DOHH2 (cell line): ENCODE data around the gene LMCD1.

Experiments used
- H3F3A ChIP-seq: fragments of 200-600 bp; sonication (generic), shearing (Covaris generic); 2 replicates; pipeline ENCODE4 v1.6.0; 2016; ENCODE audit warnings: antibody characterized with exemption, mild to moderate bottlenecking; ENCODE audit not compliant: control insufficient read depth, insufficient read depth
- H3K27ac ChIP-seq: fragments of 200-600 bp; sonication (generic); 2 replicates; pipeline ENCODE4 v1.5.1; 2014; ENCODE audit warnings: low read depth, mild to moderate bottlenecking, low read length, moderate library complexity
- H3K27me3 ChIP-seq: fragments of 200-600 bp; sonication (generic); 2 replicates; pipeline ENCODE4 v1.6.1; 2014; ENCODE audit warnings: mild to moderate bottlenecking, low read length, mixed read lengths; ENCODE audit not compliant: control insufficient read depth
- H3K36me3 ChIP-seq: fragments of 200-600 bp; sonication (generic); 2 replicates; pipeline ENCODE4 v1.6.1; 2014; ENCODE audit warnings: mild to moderate bottlenecking, low read length, moderate library complexity, mixed read lengths; ENCODE audit not compliant: control insufficient read depth
- H3K4me1 ChIP-seq: fragments of 200-600 bp; sonication (generic); 2 replicates; pipeline ENCODE4 v1.6.1; 2014; ENCODE audit warnings: mild to moderate bottlenecking, low read length, mixed read lengths; ENCODE audit not compliant: control insufficient read depth
- H3K4me2 ChIP-seq: fragments of 200-600 bp; sonication (generic); 2 replicates; pipeline ENCODE4 v1.6.0; 2014; ENCODE audit warnings: mild to moderate bottlenecking, low read length, moderate library complexity
- H3K4me3 ChIP-seq: fragments of 200-600 bp; sonication (generic); 2 replicates; pipeline ENCODE4 v1.5.1; 2014; ENCODE audit warnings: mild to moderate bottlenecking, low read length, mixed read lengths
- H3K79me2 ChIP-seq: fragments of 200-600 bp; sonication (generic); 2 replicates; pipeline ENCODE4 v1.6.1; 2014; ENCODE audit warnings: mild to moderate bottlenecking, low read length, mixed read lengths; ENCODE audit not compliant: control insufficient read depth
- H3K9me2 ChIP-seq: fragments of 200-600 bp; sonication (generic); replicated peaks from 2 replicates; pipeline ENCODE4 v1.6.1; 2014; ENCODE audit warnings: mild to moderate bottlenecking, low read length, mixed read lengths; ENCODE audit not compliant: control insufficient read depth
- H3K9me3 ChIP-seq: fragments of 200-600 bp; sonication (generic); 2 replicates; pipeline ENCODE4 v1.6.1; 2014; ENCODE audit warnings: antibody characterized with exemption, low read length, mixed read lengths; ENCODE audit not compliant: control insufficient read depth, insufficient read depth
- H4K20me1 ChIP-seq: fragments of 200-600 bp; sonication (generic); 2 replicates; pipeline ENCODE4 v1.6.0; 2014; ENCODE audit warnings: low read depth, mild to moderate bottlenecking, antibody characterized with exemption, low read length, moderate library complexity; ENCODE audit not compliant: control insufficient read depth, insufficient read depth
- CTCF ChIP-seq: fragments of 200-600 bp; sonication (generic); IDR thresholded peaks from one replicate; pipeline ENCODE4 v1.5.1; 2014; ENCODE audit warnings: antibody characterized with exemption, mild to moderate bottlenecking, low read depth, low read length; ENCODE audit not compliant: poor library complexity, severe bottlenecking
- EZH2phosphoT487 ChIP-seq: fragments of 200-600 bp; sonication (generic); IDR thresholded peaks from 2 replicates; pipeline ENCODE4 v1.6.1; 2017; ENCODE audit warnings: borderline replicate concordance, mild to moderate bottlenecking, antibody characterized with exemption, low read length, moderate library complexity, mixed read lengths

Gene LMCD1

GRCh38 chr3:8595252-8595651 is 93.6 kb downstream of the LMCD1 start:
- no peaks in the 10 kb centered on the region for H3K4me1 ChIP-seq
- H3K27ac ChIP-seq: no peak overlapping the region
- H3K4me2 ChIP-seq: no peak overlapping the region
- no peaks in the 10 kb centered on the region for H4K20me1 ChIP-seq
- no peaks in the 10 kb centered on the region; the same call in 1 of the 2 replicates for H3K27me3 ChIP-seq
- no peaks in the 10 kb centered on the region for H3K79me2 ChIP-seq
- TF ChIP-seq CTCF (no peak), EZH2phosphoT487 (no peak)
- H3K4me3 ChIP-seq: no peak overlapping the region
- no peaks in the 10 kb centered on the region for H3F3A ChIP-seq
- H3K9me2 ChIP-seq: no peaks in the 10 kb centered on the region
- H3K9me3 ChIP-seq: no peaks in the 10 kb centered on the region
- no peaks in the 10 kb centered on the region for H3K36me3 ChIP-seq

GRCh38 chr3:8595695-8596115 is 94.1 kb downstream of the LMCD1 start:
- H3K27ac ChIP-seq: no peak overlapping the region
- no peaks in the 10 kb centered on the region for H3F3A ChIP-seq
- H3K79me2 ChIP-seq: no peaks in the 10 kb centered on the region
- no peaks in the 10 kb centered on the region for H4K20me1 ChIP-seq
- no peak overlapping the region for H3K4me2 ChIP-seq
- H3K4me3 ChIP-seq: no peak overlapping the region
- no peaks in the 10 kb centered on the region; the same call in 1 of the 2 replicates for H3K27me3 ChIP-seq
- TF ChIP-seq CTCF (no peak), EZH2phosphoT487 (no peak)
- no peaks in the 10 kb centered on the region for H3K36me3 ChIP-seq
- no peaks in the 10 kb centered on the region for H3K9me2 ChIP-seq
- no peaks in the 10 kb centered on the region for H3K4me1 ChIP-seq
- no peaks in the 10 kb centered on the region for H3K9me3 ChIP-seq

- no peaks in the 10 kb centered on the region; the same call in 1 of the 2 replicates for H3K27me3 ChIP-seq
- no peaks in the 10 kb centered on the region for H3K9me2 ChIP-seq
- no peaks in the 10 kb centered on the region for H3K36me3 ChIP-seq
- H3K4me1 ChIP-seq: no peaks in the 10 kb centered on the region
- H3K27ac ChIP-seq: no peak overlapping the region
- H3K9me3 ChIP-seq: no peaks in the 10 kb centered on the region
- no peaks in the 10 kb centered on the region for H4K20me1 ChIP-seq
- no peak overlapping the region for H3K4me3 ChIP-seq
- no peaks in the 10 kb centered on the region for H3F3A ChIP-seq
- H3K4me2 ChIP-seq: no peak overlapping the region
- no peaks in the 10 kb centered on the region for H3K79me2 ChIP-seq
- TF ChIP-seq CTCF: no peak
- no peak for TF ChIP-seq EZH2phosphoT487
Observed at GRCh38 chr3:8596321-8597218, 94.9 kb downstream of the LMCD1 start.
